IMR-90 (cell line): ENCODE data around the gene KRT1. TPM values are rescaled to one million over a fixed set of nuclear protein-coding genes. Genes with fewer than 3 reads are reported as not detected.

Experiments used
- ATAC-seq: fragments of 200-7000 bp; cut with Tn5 transposase; 2 replicates; pipeline ENCODE4 v1.9.1; 2020; ENCODE audit warnings: low read depth, mild to moderate bottlenecking, moderate library complexity
- BruUV-seq: library from RNA; stranded (reverse); fragments of 400-500 nt; replicated peaks from 2 replicates; lab custom pipeline; 2021; lab: Mats Ljungman, UMichigan
- CTCF ChIA-PET: fragments of 300-600 bp; formaldehyde crosslinking; extraction: SDS; loops from one replicate; lab custom pipeline; 2021; ENCODE audit warnings: antibody characterized with exemption; lab: Yijun Ruan, JAX
- POLR2A ChIA-PET: fragments of 300-600 bp; sonication (Branson Sonifier 250); formaldehyde crosslinking; loops from one replicate; lab custom pipeline; 2022; ENCODE audit warnings: antibody characterized with exemption; ENCODE audit not compliant: unreplicated experiment; lab: Charles Lee
- DNase-seq: peaks from one replicate; pipeline ENCODE4 v3.0.0; 2013
- H2AFZ ChIP-seq: replicated peaks from 2 replicates; pipeline ENCODE3; 2013; ENCODE audit warnings: low read length, mild to moderate bottlenecking; ENCODE audit not compliant: poor library complexity
- H2AK5ac ChIP-seq: 2 replicates; pipeline ENCODE4 v1.6.1; 2013; ENCODE audit warnings: low read depth, low read length, inconsistent platforms
- H2AK9ac ChIP-seq: replicated peaks from 2 replicates; pipeline ENCODE3; 2013; ENCODE audit warnings: mild to moderate bottlenecking, low read depth, low read length, moderate library complexity; ENCODE audit not compliant: poor library complexity
- H2BK120ac ChIP-seq: 2 replicates; pipeline ENCODE4 v1.6.1; 2013; ENCODE audit warnings: low read depth, low read length, inconsistent platforms
- H2BK15ac ChIP-seq: 3 replicates; pipeline ENCODE4 v1.6.1; 2013; ENCODE audit warnings: low read depth, low read length, inconsistent platforms
- H2BK20ac ChIP-seq: 2 replicates; pipeline ENCODE4 v1.6.1; 2013; ENCODE audit warnings: low read depth, mild to moderate bottlenecking, inconsistent platforms, low read length, moderate library complexity
- H2BK5ac ChIP-seq: 2 replicates; pipeline ENCODE4 v1.6.1; 2013; ENCODE audit warnings: mild to moderate bottlenecking, low read depth, low read length, inconsistent platforms; ENCODE audit not compliant: poor library complexity, severe bottlenecking
- H3K14ac ChIP-seq: replicated peaks from 2 replicates; pipeline ENCODE4 v1.6.1; 2013; ENCODE audit warnings: low read depth, low read length, inconsistent platforms
- H3K18ac ChIP-seq: 2 replicates; pipeline ENCODE4 v1.6.1; 2013; ENCODE audit warnings: low read depth, low read length, control low read depth
- H3K23ac ChIP-seq: 2 replicates; pipeline ENCODE4 v1.6.1; 2013; ENCODE audit warnings: low read depth, low read length, inconsistent platforms
- H3K27ac ChIP-seq: 2 replicates; pipeline ENCODE4 v1.5.1; 2013; ENCODE audit warnings: mild to moderate bottlenecking, control low read depth, low read length; ENCODE audit not compliant: insufficient read depth
- H3K27me3 ChIP-seq: 2 replicates; pipeline ENCODE4 v1.6.1; 2013; ENCODE audit warnings: low read length; ENCODE audit not compliant: control insufficient read depth, insufficient read depth
- H3K36me3 ChIP-seq: 2 replicates; pipeline ENCODE4 v1.6.1; 2013; ENCODE audit warnings: low read length, mixed read lengths; ENCODE audit not compliant: control insufficient read depth, insufficient read depth
- H3K4ac ChIP-seq: 2 replicates; pipeline ENCODE4 v1.6.1; 2013; ENCODE audit warnings: low read depth, low read length, inconsistent platforms
- H3K4me1 ChIP-seq: 2 replicates; pipeline ENCODE4 v1.6.1; 2013; ENCODE audit warnings: low read length, mixed read lengths; ENCODE audit not compliant: control insufficient read depth, insufficient read depth
- H3K4me2 ChIP-seq: 2 replicates; pipeline ENCODE4 v1.6.1; 2013; ENCODE audit warnings: low read depth, mild to moderate bottlenecking, control low read depth, low read length, moderate library complexity
- H3K4me3 ChIP-seq: 2 replicates; pipeline ENCODE4 v1.5.1; 2013; ENCODE audit warnings: low read depth, mild to moderate bottlenecking, control low read depth, low read length, moderate library complexity; ENCODE audit not compliant: insufficient read depth
- H3K56ac ChIP-seq: 2 replicates; pipeline ENCODE4 v1.6.1; 2013; ENCODE audit warnings: low read length, inconsistent platforms; ENCODE audit not compliant: insufficient read depth; ENCODE audit errors: extremely low read depth
- H3K79me1 ChIP-seq, 2 experiments: 2 replicates each; pipeline ENCODE4 v1.6.1; 2013; ENCODE audit warnings: low read length in 2 of 2, inconsistent platforms in 1 of 2, low read depth in 1 of 2
- H3K9ac ChIP-seq: 2 replicates; pipeline ENCODE4 v1.6.1; 2013; ENCODE audit warnings: low read depth, low read length, control low read depth
- H3K9me1 ChIP-seq: 2 replicates; pipeline ENCODE4 v1.6.1; 2013; ENCODE audit warnings: low read length, inconsistent platforms; ENCODE audit not compliant: insufficient read depth
- H3K9me3 ChIP-seq: 2 replicates; pipeline ENCODE4 v1.6.1; 2013; ENCODE audit warnings: low read length; ENCODE audit not compliant: control insufficient read depth, insufficient read depth
- H4K20me1 ChIP-seq: 2 replicates; pipeline ENCODE4 v1.6.1; 2013; ENCODE audit warnings: low read length, inconsistent platforms; ENCODE audit not compliant: insufficient read depth
- H4K5ac ChIP-seq: 2 replicates; pipeline ENCODE4 v1.6.1; 2013; ENCODE audit warnings: mild to moderate bottlenecking, low read depth, low read length, control low read depth
- H4K8ac ChIP-seq, 2 experiments: 2 replicates each; pipeline ENCODE4 v1.6.1; 2013; ENCODE audit warnings: low read depth in 2 of 2, low read length in 2 of 2, control low read depth in 1 of 2, inconsistent platforms in 1 of 2
- H4K91ac ChIP-seq: 2 replicates; pipeline ENCODE4 v1.6.1; 2013; ENCODE audit warnings: low read depth, low read length, inconsistent platforms; ENCODE audit not compliant: insufficient read depth
- BHLHE40 ChIP-seq: fragments of 150-350 bp; IDR thresholded peaks from 2 replicates; pipeline ENCODE4 v1.6.1; 2016; ENCODE audit warnings: mild to moderate bottlenecking, low read depth, low read length
- CEBPB ChIP-seq: IDR thresholded peaks from 2 replicates; pipeline ENCODE4 v1.6.1; 2012; ENCODE audit warnings: low read depth, low read length, improper control_type of control experiment
- FOS ChIP-seq: fragments of 150-350 bp; IDR thresholded peaks from 2 replicates; pipeline ENCODE4 v1.6.1; 2016; ENCODE audit warnings: low read depth, low read length
- MAFK ChIP-seq: IDR thresholded peaks from 2 replicates; pipeline ENCODE4 v1.6.1; 2012; ENCODE audit warnings: low read depth, low read length, improper control_type of control experiment
- MAZ ChIP-seq: IDR thresholded peaks from 2 replicates; pipeline ENCODE4 v1.6.1; 2012; ENCODE audit warnings: low read depth, mild to moderate bottlenecking, low read length, improper control_type of control experiment, moderate library complexity, borderline replicate concordance
- MXI1 ChIP-seq: IDR thresholded peaks from 2 replicates; pipeline ENCODE4 v1.6.1; 2012; ENCODE audit warnings: low read depth, mild to moderate bottlenecking, low read length, moderate library complexity, borderline replicate concordance
- NFE2L2 ChIP-seq: fragments of 150-350 bp; IDR thresholded peaks from 2 replicates; pipeline ENCODE4 v1.6.1; 2016; ENCODE audit warnings: low read depth, mild to moderate bottlenecking, low read length
- POLR2A ChIP-seq: IDR thresholded peaks from 2 replicates; pipeline ENCODE4 v1.6.1; 2012; ENCODE audit warnings: mild to moderate bottlenecking, low read depth, low read length
- RAD21 ChIP-seq: IDR thresholded peaks from 2 replicates; pipeline ENCODE4 v1.6.1; 2012; ENCODE audit warnings: low read length, improper control_type of control experiment
- RCOR1 ChIP-seq: IDR thresholded peaks from 2 replicates; pipeline ENCODE4 v1.6.1; 2012; ENCODE audit warnings: mild to moderate bottlenecking, low read length, improper control_type of control experiment; ENCODE audit not compliant: insufficient replicate concordance
- RFX5 ChIP-seq: IDR thresholded peaks from 2 replicates; pipeline ENCODE4 v1.8.0; 2012; ENCODE audit warnings: low read depth, mild to moderate bottlenecking, low read length, moderate library complexity
- SMC3 ChIP-seq: fragments of 150-350 bp; IDR thresholded peaks from 2 replicates; pipeline ENCODE4 v1.6.1; 2016; ENCODE audit warnings: low read depth, mild to moderate bottlenecking, antibody characterized with exemption, low read length, moderate library complexity
- WGBS, 2 experiments: methylation state at CpG; one replicate each; pipeline versions ENCODE4 v1.1.5 to v1.1.7; 2013; ENCODE audit warnings: missing lambda C conversion rate in 2 of 2; ENCODE audit not compliant: insufficient read length in 1 of 2; ENCODE audit errors: extremely low coverage in 2 of 2; 5-methylcytosine and 5-hydroxymethylcytosine counted together
- dilution Hi-C: fragments of 300-500 bp; cut with HindIII; formaldehyde crosslinking; loops from one replicate; pipeline ENCODE4 v1.14.3; 2018; ENCODE audit warnings: low sequenced_read_pairs; ENCODE audit not compliant: unreplicated experiment
- in situ Hi-C: fragments of 300-500 bp; cut with MboI; formaldehyde crosslinking; loops from 3 replicates; pipeline ENCODE4 v1.14.3; 2019; ENCODE audit warnings: low sequenced_read_pairs, inconsistent platforms, mixed read lengths
- intact Hi-C: fragments of 100-400 bp; cut with micrococcal nuclease; formaldehyde crosslinking; loops from 2 replicates; pipeline ENCODE4 v1.10.0; 2022
- polyA plus RNA-seq, 3 experiments: library from polyadenylated mRNA; depleted of rRNA; stranded (reverse); fragments of >200 nt; gene quantifications; 2 replicates each; pipeline ENCODE4 v1.2.3, GENCODE V29; 2012; ENCODE audit warnings: low replicate concordance in 1 of 3
- total RNA-seq: library from RNA; depleted of rRNA; stranded (reverse); fragments of >200 nt; gene quantifications from 2 replicates; pipeline ENCODE4 v1.2.3, GENCODE V29; 2012
- TF ChIP-seq, protein P1 (sequence below): fragments of 150-350 bp; IDR thresholded peaks from 2 replicates; pipeline ENCODE4 v1.6.1; 2017; ENCODE audit warnings: mild to moderate bottlenecking, antibody characterized with exemption, low read length, low read depth
- TF ChIP-seq, protein P2 (sequence below): conservative IDR thresholded peaks from 2 replicates; pipeline ENCODE4 v1.5.1; 2012; ENCODE audit warnings: mild to moderate bottlenecking, low read depth, low read length, improper control_type of control experiment

The KRT1 gene
- total and polyA plus RNA-seq, 2 of the 4 experiments (the other 2 are of a cell fraction) = not detected

GRCh38 chr12:52655720-52656124 is 24.5 kb downstream of the KRT1 start:
- CTCF ChIA-PET = no interaction called here

More at GRCh38 chr12:52655720-52656124, 24.5 kb downstream of the KRT1 start:
- Histone ChIP-seq H2AFZ (no peak overlapping the region), H4K8ac (no peak overlapping the region), H3K18ac (no peak overlapping the region), H3K36me3 (no peaks in the 10 kb centered on the region), H3K27me3 (peaks cover 16% of the 10 kb centered on the region), H2AK9ac (no peak overlapping the region), H3K4me1 (no peaks in the 10 kb centered on the region), H2BK20ac (no peak overlapping the region), H2BK120ac (no peak overlapping the region), H3K23ac (no peak overlapping the region), H3K9ac (no peak overlapping the region), H3K14ac (no peak overlapping the region), H2AK5ac (no peak overlapping the region), H4K5ac (no peak overlapping the region), H3K79me1 (no peaks in the 10 kb centered on the region), H3K9me3 (no peaks in the 10 kb centered on the region), H3K4me2 (no peak overlapping the region), H4K20me1 (no peaks in the 10 kb centered on the region), H3K56ac (no peak overlapping the region), H4K91ac (no peak overlapping the region), H3K4ac (no peak overlapping the region), H3K27ac (no peak overlapping the region), H2BK15ac (no peak overlapping the region), H3K4me3 (no peak overlapping the region), H3K9me1 (no peaks in the 10 kb centered on the region), H2BK5ac (no peak overlapping the region)
- dilution Hi-C loops (no loop called here), in situ Hi-C loops (no loop called here), intact Hi-C loops (no loop called here)
- ATAC-seq (no peak), DNase-seq (no peak)
- WGBS, 2 experiments = 12% methylated on average over 3 of the region's 8 CpGs; no CpG with 5 or more reads in 1 of the 2 experiments
- TF ChIP-seq SMC3 (no peak), NFE2L2 (no peak), MAFK (no peak), RAD21 (no peak), BHLHE40 (no peak), MAZ (no peak), POLR2A (no peak), MXI1 (no peak), CEBPB (no peak), FOS (no peak), RFX5 (no peak), RCOR1 (no peak)
- TF ChIP-seq, protein P1, sequence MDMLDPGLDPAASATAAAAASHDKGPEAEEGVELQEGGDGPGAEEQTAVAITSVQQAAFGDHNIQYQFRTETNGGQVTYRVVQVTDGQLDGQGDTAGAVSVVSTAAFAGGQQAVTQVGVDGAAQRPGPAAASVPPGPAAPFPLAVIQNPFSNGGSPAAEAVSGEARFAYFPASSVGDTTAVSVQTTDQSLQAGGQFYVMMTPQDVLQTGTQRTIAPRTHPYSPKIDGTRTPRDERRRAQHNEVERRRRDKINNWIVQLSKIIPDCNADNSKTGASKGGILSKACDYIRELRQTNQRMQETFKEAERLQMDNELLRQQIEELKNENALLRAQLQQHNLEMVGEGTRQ = no peak
- TF ChIP-seq, protein P2, sequence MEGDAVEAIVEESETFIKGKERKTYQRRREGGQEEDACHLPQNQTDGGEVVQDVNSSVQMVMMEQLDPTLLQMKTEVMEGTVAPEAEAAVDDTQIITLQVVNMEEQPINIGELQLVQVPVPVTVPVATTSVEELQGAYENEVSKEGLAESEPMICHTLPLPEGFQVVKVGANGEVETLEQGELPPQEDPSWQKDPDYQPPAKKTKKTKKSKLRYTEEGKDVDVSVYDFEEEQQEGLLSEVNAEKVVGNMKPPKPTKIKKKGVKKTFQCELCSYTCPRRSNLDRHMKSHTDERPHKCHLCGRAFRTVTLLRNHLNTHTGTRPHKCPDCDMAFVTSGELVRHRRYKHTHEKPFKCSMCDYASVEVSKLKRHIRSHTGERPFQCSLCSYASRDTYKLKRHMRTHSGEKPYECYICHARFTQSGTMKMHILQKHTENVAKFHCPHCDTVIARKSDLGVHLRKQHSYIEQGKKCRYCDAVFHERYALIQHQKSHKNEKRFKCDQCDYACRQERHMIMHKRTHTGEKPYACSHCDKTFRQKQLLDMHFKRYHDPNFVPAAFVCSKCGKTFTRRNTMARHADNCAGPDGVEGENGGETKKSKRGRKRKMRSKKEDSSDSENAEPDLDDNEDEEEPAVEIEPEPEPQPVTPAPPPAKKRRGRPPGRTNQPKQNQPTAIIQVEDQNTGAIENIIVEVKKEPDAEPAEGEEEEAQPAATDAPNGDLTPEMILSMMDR = no peak
- no TSS peak for BruUV-seq
- POLR2A ChIA-PET = no interaction called here
